ENCODE results near the gene FGF12. TPM values are rescaled to one million over a fixed set of nuclear protein-coding genes. Genes with fewer than 3 reads are reported as not detected.

FGF12 gene
- polyA plus RNA-seq, 1 of the 3 experiments (the other 2 are of a cell fraction): 0.30 TPM

DNA sequence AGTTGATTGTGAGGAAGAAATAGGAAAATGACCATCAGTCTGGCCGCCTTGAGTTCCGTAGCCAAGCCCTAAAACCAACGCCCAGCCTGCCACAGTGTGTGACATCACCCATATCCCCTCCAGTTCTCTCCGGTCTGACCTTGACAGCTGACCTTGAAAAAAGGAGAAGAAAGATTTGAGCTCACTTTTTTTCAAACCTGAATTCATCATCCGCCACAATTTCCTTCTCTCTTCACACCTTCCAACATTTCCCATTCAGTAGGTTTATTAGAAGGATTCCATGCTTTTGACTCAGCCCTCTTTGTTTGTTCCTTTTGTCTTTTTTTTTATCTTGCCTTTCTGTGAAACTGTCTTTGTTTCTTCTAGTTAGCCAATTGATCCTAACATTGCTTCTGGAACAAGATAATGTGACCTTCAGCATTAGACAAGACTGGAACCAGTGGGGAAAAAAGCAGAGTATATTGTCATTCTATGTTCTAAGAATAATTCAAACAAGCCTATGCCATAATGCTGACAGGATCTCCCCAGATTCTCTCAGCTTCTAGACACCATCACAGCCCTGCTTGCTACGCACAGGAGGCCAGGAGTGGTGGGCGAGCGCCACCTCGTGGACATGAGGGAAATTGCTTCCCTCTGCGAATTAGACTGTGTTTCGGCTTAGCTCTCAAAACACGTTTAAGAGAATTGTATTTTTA is 283.1 kb downstream of the FGF12 start (continued):
- TF ChIP-seq, protein P1, sequence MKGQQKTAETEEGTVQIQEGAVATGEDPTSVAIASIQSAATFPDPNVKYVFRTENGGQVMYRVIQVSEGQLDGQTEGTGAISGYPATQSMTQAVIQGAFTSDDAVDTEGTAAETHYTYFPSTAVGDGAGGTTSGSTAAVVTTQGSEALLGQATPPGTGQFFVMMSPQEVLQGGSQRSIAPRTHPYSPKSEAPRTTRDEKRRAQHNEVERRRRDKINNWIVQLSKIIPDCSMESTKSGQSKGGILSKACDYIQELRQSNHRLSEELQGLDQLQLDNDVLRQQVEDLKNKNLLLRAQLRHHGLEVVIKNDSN (IDR thresholded peaks at IDR 0.05; ENCODE audit: borderline replicate concordance, low read depth): no peak

DNA sequence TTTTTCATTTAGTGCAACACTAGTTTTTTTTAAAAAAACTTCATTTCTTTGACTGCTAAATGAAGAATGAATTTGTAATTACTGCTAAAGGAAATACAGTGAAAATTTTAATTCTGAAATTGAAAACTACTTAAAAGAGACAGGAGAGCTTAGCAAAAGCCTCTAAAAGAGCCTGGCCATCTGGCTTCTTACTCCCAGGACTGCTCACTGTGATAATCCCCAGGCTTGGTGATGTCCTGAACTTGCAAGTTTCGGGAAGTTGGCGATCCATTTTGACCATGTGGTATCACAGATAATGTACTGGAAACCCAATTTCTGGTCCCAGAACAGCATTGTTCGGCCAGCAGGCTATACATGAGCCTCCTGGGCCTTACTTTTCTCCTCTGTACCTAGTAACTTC is 292.1 kb downstream of the FGF12 start:
- DNase-seq: no peak
- Histone ChIP-seq H2AFZ (ENCODE audit: low read depth) (no peak overlapping the region), H3K4me2 (no peak overlapping the region), H3K27ac (ENCODE audit: low read depth in 2 of 2, low read length in 1 of 2) (no peak overlapping the region), H3K9me3 (no peaks in the 10 kb centered on the region), H3K79me2 (ENCODE audit: insufficient read depth) (no peaks in the 10 kb centered on the region), H3K27me3 (ENCODE audit: insufficient read depth) (peaks cover 18% of the 10 kb centered on the region; the same call in 1 of the 2 replicates), H3K9me2 (no peaks in the 10 kb centered on the region), H3K36me3 (replicated peaks in 1 of 2; ENCODE audit: control insufficient read depth in 1 of 2, insufficient read depth in 2 of 2, low read length in 1 of 2) (no peaks in the 10 kb centered on the region), H3K4me1 (ENCODE audit: control insufficient read depth in 1 of 2, insufficient read depth in 2 of 2, low read depth in 1 of 2, low read length in 1 of 2) (no peaks in the 10 kb centered on the region), H4K20me1 (ENCODE audit: insufficient read depth) (no peaks in the 10 kb centered on the region), H3F3A (replicated peaks; ENCODE audit: insufficient read depth) (no peaks in the 10 kb centered on the region), H3K4me3 (ENCODE audit: low read depth in 2 of 2, low read length in 1 of 2) (no peak overlapping the region; a peak in 1 of 4 replicates), H3K9ac (no peak overlapping the region)
- 0% methylated on average over 1 of the region's 3 CpGs for WGBS (ENCODE audit: low lambda C conversion rate)
- POLR2A ChIA-PET: no interaction called here
- no peak for TF ChIP-seq RAD21 (IDR thresholded peaks at IDR 0.05; ENCODE audit: low read length)
- TF ChIP-seq, protein P2, sequence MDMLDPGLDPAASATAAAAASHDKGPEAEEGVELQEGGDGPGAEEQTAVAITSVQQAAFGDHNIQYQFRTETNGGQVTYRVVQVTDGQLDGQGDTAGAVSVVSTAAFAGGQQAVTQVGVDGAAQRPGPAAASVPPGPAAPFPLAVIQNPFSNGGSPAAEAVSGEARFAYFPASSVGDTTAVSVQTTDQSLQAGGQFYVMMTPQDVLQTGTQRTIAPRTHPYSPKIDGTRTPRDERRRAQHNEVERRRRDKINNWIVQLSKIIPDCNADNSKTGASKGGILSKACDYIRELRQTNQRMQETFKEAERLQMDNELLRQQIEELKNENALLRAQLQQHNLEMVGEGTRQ (IDR thresholded peaks at IDR 0.05; ENCODE audit: borderline replicate concordance, low read depth, low read length): no peak
- no peak for TF ChIP-seq SMC3 (IDR thresholded peaks at IDR 0.05; ENCODE audit: low read depth, low read length)
- no peak for TF ChIP-seq YY1 (IDR thresholded peaks at IDR 0.05; ENCODE audit: low read depth)
- TF ChIP-seq RXRA (IDR thresholded peaks at IDR 0.05; ENCODE audit: borderline replicate concordance, low read depth): no peak
- no peak for TF ChIP-seq EP300 (IDR thresholded peaks at IDR 0.05; ENCODE audit: borderline replicate concordance in 1 of 2, low read depth in 1 of 2, low read length in 1 of 2)
- TF ChIP-seq, protein P3, sequence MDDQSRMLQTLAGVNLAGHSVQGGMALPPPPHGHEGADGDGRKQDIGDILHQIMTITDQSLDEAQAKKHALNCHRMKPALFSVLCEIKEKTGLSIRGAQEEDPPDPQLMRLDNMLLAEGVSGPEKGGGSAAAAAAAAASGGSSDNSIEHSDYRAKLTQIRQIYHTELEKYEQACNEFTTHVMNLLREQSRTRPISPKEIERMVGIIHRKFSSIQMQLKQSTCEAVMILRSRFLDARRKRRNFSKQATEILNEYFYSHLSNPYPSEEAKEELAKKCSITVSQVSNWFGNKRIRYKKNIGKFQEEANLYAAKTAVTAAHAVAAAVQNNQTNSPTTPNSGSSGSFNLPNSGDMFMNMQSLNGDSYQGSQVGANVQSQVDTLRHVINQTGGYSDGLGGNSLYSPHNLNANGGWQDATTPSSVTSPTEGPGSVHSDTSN (IDR thresholded peaks at IDR 0.05): no peak
- no peak for TF ChIP-seq TEAD4 (IDR thresholded peaks at IDR 0.05; ENCODE audit: borderline replicate concordance, insufficient read depth)
- TF ChIP-seq, protein P4, sequence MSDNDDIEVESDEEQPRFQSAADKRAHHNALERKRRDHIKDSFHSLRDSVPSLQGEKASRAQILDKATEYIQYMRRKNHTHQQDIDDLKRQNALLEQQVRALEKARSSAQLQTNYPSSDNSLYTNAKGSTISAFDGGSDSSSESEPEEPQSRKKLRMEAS (IDR thresholded peaks at IDR 0.05; ENCODE audit: low read depth): no peak
- TF ChIP-seq, protein P5, sequence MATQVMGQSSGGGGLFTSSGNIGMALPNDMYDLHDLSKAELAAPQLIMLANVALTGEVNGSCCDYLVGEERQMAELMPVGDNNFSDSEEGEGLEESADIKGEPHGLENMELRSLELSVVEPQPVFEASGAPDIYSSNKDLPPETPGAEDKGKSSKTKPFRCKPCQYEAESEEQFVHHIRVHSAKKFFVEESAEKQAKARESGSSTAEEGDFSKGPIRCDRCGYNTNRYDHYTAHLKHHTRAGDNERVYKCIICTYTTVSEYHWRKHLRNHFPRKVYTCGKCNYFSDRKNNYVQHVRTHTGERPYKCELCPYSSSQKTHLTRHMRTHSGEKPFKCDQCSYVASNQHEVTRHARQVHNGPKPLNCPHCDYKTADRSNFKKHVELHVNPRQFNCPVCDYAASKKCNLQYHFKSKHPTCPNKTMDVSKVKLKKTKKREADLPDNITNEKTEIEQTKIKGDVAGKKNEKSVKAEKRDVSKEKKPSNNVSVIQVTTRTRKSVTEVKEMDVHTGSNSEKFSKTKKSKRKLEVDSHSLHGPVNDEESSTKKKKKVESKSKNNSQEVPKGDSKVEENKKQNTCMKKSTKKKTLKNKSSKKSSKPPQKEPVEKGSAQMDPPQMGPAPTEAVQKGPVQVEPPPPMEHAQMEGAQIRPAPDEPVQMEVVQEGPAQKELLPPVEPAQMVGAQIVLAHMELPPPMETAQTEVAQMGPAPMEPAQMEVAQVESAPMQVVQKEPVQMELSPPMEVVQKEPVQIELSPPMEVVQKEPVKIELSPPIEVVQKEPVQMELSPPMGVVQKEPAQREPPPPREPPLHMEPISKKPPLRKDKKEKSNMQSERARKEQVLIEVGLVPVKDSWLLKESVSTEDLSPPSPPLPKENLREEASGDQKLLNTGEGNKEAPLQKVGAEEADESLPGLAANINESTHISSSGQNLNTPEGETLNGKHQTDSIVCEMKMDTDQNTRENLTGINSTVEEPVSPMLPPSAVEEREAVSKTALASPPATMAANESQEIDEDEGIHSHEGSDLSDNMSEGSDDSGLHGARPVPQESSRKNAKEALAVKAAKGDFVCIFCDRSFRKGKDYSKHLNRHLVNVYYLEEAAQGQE (IDR thresholded peaks at IDR 0.05; ENCODE audit: low read depth, low read length): no peak
- TF ChIP-seq RFX5 (IDR thresholded peaks at IDR 0.05; ENCODE audit: low read length): no peak
- no peak for TF ChIP-seq NRF1 (IDR thresholded peaks at IDR 0.05; ENCODE audit: low read depth, low read length)
- CTCF ChIA-PET: interaction anchor here (1.0 to 4.4 kb wide), 2 partner anchors 9 to 14 kb away, joined by 3 to 55 read pairs; no protein-coding TSS in a partner anchor
